ENCODE results near the gene ZSCAN1.
"Not testable (repeated sequence)": the region's sequence is repeated elsewhere in the genome, so short reads cannot be mapped to it uniquely, and the experiment has no call there.

The ZSCAN1 gene, protein sequence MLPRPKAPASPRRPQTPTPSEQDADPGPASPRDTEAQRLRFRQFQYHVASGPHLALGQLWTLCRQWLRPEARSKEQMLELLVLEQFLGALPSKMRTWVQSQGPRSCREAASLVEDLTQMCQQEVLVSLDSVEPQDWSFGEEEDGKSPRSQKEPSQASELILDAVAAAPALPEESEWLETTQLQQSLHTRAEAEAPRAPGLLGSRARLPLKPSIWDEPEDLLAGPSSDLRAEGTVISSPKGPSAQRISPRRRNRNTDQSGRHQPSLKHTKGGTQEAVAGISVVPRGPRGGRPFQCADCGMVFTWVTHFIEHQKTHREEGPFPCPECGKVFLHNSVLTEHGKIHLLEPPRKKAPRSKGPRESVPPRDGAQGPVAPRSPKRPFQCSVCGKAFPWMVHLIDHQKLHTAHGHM

DNA sequence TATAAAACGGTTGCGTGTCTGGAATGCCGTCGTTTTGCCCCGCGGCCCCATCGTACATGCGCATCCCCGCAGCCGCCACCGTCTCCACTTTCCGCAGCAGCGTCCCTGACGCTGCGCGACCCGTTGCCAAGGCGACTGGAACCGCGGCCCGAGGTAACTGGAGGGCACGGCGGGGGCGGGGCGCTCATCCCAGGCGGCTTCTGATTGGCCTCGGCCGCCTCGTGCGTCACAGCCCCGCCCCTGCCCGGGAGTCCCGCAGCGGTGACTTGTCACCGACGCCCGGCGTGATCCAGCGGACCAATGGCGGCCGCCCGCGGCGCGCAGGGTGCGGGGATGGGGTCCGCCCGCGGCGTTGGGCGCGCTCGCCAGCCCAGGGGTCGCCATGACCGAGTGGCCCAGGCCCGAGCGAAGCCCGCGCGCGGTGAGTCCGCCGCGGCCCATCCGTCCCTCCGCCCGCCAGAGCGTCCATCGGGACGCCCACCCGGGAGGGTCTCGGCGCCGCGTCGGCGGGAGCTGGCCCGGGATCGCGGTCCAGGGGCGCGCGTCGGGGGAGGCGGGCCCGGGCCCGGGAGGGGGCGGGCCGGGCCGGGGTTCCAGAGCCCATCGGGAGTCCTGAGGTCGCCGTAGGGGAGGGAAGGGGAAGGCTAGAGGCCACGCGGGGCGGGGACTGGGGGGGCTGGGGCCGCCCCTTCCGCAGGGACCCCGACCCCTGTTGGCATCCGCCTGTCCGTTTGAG, at the start of gene ZSCAN1:
TSS of gene ZSCAN1 (plus strand) at position 285 of the 736 bp plus-strand sequence. CDS start 3,812 bp downstream, outside the sequence.
- Histone ChIP-seq H3K4me1 (ENCODE audit: control insufficient read depth in 2 of 2, insufficient read depth in 2 of 2, low read length in 2 of 2) (no peaks in the 10 kb centered on the region), H3K27me3 (ENCODE audit: control insufficient read depth in 2 of 2, insufficient read depth in 2 of 2, low read length in 2 of 2) (no peaks in the 10 kb centered on the region), H3K4me3 (ENCODE audit: low read length in 2 of 2) (peak within 1 kb of the TSS in 1 of 2 donors; percentile 22), H3K27ac (ENCODE audit: low read depth in 2 of 2, low read length in 2 of 2) (no peak within 1 kb of the TSS), H3K9ac (ENCODE audit: low read depth in 1 of 2, low read length in 2 of 2) (no peak within 1 kb of the TSS), H3K36me3 (ENCODE audit: control insufficient read depth in 2 of 2, insufficient read depth in 2 of 2, low read length in 2 of 2) (no peaks in the 10 kb centered on the region), H3K9me3 (ENCODE audit: control insufficient read depth in 2 of 2, low read length in 2 of 2) (peaks cover 0 to 3% of the 10 kb centered on the region in 2 donors)

DNA sequence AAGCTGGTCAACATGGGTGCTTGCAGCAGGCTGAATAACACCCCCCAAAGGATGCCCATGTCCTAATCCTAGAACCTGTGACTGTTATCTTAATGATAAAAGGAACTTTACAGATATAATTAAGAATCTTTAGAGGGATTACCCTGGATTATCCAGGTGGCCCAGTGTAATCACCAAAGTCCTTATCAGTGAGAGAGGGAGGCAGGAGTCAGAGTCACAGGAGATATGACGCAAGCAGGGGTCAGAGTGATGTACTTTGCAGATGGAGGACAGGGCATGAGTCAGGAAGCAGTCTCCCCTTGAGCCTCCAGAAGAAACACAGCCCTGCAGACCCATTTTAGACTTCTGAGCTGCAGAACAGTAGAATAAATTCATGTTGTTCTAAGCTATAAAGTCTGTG, 41.0 kb upstream of the ZSCAN1 start:
- Histone ChIP-seq H3K9me3 (ENCODE audit: control insufficient read depth in 2 of 2, low read length in 2 of 2) (peaks cover 56 to 62% of the 10 kb centered on the region in 2 donors), H3K27me3 (ENCODE audit: control insufficient read depth in 2 of 2, insufficient read depth in 2 of 2, low read length in 2 of 2) (no peaks in the 10 kb centered on the region), H3K36me3 (ENCODE audit: control insufficient read depth in 2 of 2, insufficient read depth in 2 of 2, low read length in 2 of 2) (peaks cover 43 to 58% of the 10 kb centered on the region in 2 donors), H3K4me1 (ENCODE audit: control insufficient read depth in 2 of 2, insufficient read depth in 2 of 2, low read length in 2 of 2) (no peaks in the 10 kb centered on the region), H3K4me3 (ENCODE audit: low read length in 2 of 2) (no peak overlapping the region), H3K27ac (ENCODE audit: low read depth in 2 of 2, low read length in 2 of 2) (no peak overlapping the region), H3K9ac (ENCODE audit: low read depth in 1 of 2, low read length in 2 of 2) (no peak overlapping the region)

DNA sequence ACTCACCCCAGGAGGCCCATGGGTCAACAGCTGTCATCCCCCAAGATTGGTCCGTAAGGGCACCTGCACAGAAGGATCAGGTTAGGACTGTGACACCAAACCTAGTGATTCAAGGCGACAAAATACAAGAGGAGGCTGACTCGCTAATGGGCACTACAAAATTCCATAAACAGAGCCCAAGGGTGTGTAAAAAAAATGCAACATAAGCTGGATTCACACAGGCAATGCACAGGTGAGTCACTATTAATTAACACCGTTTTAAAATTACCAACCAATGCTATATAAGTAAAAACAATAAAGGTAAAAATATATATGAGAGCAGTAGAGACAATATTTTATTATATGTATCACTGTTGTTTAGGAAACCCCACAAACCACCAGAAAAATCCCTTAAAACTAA, 33.1 kb upstream of the ZSCAN1 start:
- no peak overlapping the region for H3K9ac ChIP-seq (ENCODE audit: low read depth in 1 of 2, low read length in 2 of 2)
- peaks cover 28 to 29% of the 10 kb centered on the region in 2 donors for H3K9me3 ChIP-seq (ENCODE audit: control insufficient read depth in 2 of 2, low read length in 2 of 2)
- peaks cover 6 to 11% of the 10 kb centered on the region in 2 donors for H3K4me1 ChIP-seq (ENCODE audit: control insufficient read depth in 2 of 2, insufficient read depth in 2 of 2, low read length in 2 of 2)
- peaks cover 35 to 45% of the 10 kb centered on the region in 2 donors for H3K36me3 ChIP-seq (ENCODE audit: control insufficient read depth in 2 of 2, insufficient read depth in 2 of 2, low read length in 2 of 2)
- H3K4me3 ChIP-seq (ENCODE audit: low read length in 2 of 2), result peak overlapping the region in 1 of 2 donors; percentile 14
- no peaks in the 10 kb centered on the region for H3K27me3 ChIP-seq (ENCODE audit: control insufficient read depth in 2 of 2, insufficient read depth in 2 of 2, low read length in 2 of 2)
- H3K27ac ChIP-seq (ENCODE audit: low read depth in 2 of 2, low read length in 2 of 2), result no peak overlapping the region

DNA sequence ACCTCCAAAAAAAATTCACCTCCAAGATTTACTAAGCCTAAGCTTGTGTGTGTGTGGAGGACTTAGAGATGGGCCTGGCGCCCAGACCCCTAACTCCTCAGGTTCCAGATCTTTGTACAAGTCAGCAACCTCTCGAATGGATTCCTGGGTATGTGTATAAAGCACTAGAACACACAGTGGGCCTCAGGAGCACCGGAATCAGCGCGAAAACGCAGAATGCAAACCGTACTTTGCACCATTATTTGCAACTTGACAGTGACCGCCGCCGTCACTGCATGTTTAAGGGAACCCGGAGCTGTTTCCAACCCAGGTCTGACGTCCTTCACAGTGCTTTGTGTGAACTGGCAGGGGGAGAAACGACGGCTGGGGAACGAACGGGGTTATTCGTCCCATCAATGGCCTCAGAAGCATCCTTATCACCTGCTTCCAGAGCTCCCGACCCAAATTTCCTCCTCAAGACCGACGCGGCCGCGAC, 31.9 kb upstream of the ZSCAN1 start:
- H3K4me3 ChIP-seq (ENCODE audit: low read length in 2 of 2), result peak overlapping the region; percentile 87 to 91
- H3K9me3 ChIP-seq (ENCODE audit: control insufficient read depth in 2 of 2, low read length in 2 of 2), result peaks cover 22 to 25% of the 10 kb centered on the region in 2 donors
- H3K36me3 ChIP-seq (ENCODE audit: control insufficient read depth in 2 of 2, insufficient read depth in 2 of 2, low read length in 2 of 2), result peaks cover 38 to 40% of the 10 kb centered on the region in 2 donors

DNA sequence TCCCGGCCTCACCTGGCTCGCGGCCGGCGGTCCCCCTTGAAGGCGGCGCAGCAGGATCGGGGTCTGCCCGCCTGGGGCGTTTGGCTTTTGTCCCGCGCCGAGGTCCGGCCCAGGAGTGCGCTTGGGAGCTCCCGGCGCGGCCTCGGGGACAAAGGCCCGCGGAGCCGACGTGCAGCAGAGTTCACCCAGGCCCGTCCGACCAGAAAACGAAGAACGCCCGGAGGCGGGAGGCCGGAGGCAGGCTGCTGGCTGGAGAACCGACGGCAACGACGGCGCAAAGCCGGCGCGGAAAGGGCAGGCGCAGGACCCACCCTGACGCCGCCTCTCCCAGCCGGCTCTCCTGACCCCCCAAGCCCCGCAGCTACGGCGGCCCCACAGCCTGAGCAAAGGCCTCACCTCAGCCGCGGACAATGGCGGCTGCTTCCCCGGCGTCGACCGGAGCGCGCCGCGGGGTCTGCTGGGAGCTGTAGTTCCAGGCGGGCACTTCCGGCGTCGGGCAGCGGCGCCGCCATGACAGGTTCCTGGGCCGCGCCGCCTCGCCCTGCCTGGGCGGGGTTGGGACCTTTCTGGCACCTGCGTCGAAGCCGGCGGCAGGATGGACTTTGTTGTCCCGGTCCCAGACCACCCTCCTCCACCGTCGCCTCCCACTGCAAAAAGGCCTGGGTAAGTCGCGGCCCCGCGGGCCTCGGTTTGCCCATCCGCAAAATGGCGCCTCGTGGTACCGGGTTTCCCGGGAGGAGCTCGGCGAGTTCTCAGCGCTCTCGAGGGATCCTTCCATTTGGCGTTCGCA, 31.2 kb upstream of the ZSCAN1 start, which contains the start of gene ZNF606:
TSS of gene ZNF606 (minus strand) at position 437 of the 790 bp plus-strand sequence. CDS start 1,501 bp downstream, outside the sequence.
- Histone ChIP-seq H3K36me3 (ENCODE audit: control insufficient read depth in 2 of 2, insufficient read depth in 2 of 2, low read length in 2 of 2) (peaks cover 35 to 37% of the 10 kb centered on the region in 2 donors), H3K27me3 (ENCODE audit: control insufficient read depth in 2 of 2, insufficient read depth in 2 of 2, low read length in 2 of 2) (no peaks in the 10 kb centered on the region), H3K9me3 (ENCODE audit: control insufficient read depth in 2 of 2, low read length in 2 of 2) (peaks cover 19 to 24% of the 10 kb centered on the region in 2 donors), H3K27ac (ENCODE audit: low read depth in 2 of 2, low read length in 2 of 2) (peak within 1 kb of the TSS; percentile 88 to 89), H3K4me1 (ENCODE audit: control insufficient read depth in 2 of 2, insufficient read depth in 2 of 2, low read length in 2 of 2) (peaks cover 6 to 11% of the 10 kb centered on the region in 2 donors), H3K4me3 (ENCODE audit: low read length in 2 of 2) (peak within 1 kb of the TSS; percentile 87 to 91), H3K9ac (ENCODE audit: low read depth in 1 of 2, low read length in 2 of 2) (peak within 1 kb of the TSS; percentile 88 to 94)

More for the DNA sequence above, 31.9 kb upstream of the ZSCAN1 start:
- Histone ChIP-seq H3K27me3 (ENCODE audit: control insufficient read depth in 2 of 2, insufficient read depth in 2 of 2, low read length in 2 of 2) (no peaks in the 10 kb centered on the region), H3K27ac (ENCODE audit: low read depth in 2 of 2, low read length in 2 of 2) (peak overlapping the region; percentile 88 to 89), H3K9ac (ENCODE audit: low read depth in 1 of 2, low read length in 2 of 2) (peak overlapping the region; percentile 88 to 94), H3K4me1 (ENCODE audit: control insufficient read depth in 2 of 2, insufficient read depth in 2 of 2, low read length in 2 of 2) (peaks cover 6 to 11% of the 10 kb centered on the region in 2 donors)

DNA sequence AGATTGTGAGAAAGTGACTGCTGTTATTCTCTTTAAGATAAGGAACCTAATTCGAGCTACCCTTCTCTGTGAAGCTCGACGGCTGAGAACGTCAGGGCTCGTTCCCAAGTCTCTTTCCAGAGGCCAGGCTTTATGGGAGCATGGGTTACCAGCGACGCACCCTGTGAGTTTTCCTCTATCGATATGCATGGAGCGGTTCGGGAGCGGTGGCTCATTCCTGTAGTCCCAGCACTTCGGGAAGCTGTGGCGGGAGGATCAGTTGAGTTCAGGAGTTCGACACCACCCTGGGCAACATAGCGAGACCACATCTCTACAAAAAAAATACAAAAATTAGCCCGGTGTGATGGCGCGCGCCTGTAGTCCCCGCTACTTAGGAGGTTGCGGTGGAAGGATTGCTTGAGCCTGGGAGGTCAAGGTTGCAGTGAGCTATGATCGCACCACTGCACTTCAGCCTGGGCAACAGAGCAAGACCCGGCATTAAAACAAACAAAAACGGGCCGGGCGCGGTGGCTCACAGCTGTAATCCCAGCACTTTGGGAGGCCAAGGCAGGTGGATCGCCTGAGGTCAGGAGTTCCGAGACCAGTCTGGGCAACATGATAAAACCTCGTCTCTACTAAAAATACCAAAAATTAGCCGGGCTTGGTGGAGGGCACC, 30.5 kb upstream of the ZSCAN1 start:
- Histone ChIP-seq H3K27me3 (ENCODE audit: control insufficient read depth in 2 of 2, insufficient read depth in 2 of 2, low read length in 2 of 2) (no peaks in the 10 kb centered on the region), H3K9me3 (ENCODE audit: control insufficient read depth in 2 of 2, low read length in 2 of 2) (peaks cover 16 to 24% of the 10 kb centered on the region in 2 donors), H3K36me3 (ENCODE audit: control insufficient read depth in 2 of 2, insufficient read depth in 2 of 2, low read length in 2 of 2) (peaks cover 31 to 33% of the 10 kb centered on the region in 2 donors), H3K9ac (ENCODE audit: low read depth in 1 of 2, low read length in 2 of 2) (peak overlapping the region; percentile 88 to 94), H3K4me1 (ENCODE audit: control insufficient read depth in 2 of 2, insufficient read depth in 2 of 2, low read length in 2 of 2) (peaks cover 6 to 11% of the 10 kb centered on the region in 2 donors), H3K27ac (ENCODE audit: low read depth in 2 of 2, low read length in 2 of 2) (peak overlapping the region; percentile 88 to 89), H3K4me3 (ENCODE audit: low read length in 2 of 2) (peak overlapping the region; percentile 87 to 91)

DNA sequence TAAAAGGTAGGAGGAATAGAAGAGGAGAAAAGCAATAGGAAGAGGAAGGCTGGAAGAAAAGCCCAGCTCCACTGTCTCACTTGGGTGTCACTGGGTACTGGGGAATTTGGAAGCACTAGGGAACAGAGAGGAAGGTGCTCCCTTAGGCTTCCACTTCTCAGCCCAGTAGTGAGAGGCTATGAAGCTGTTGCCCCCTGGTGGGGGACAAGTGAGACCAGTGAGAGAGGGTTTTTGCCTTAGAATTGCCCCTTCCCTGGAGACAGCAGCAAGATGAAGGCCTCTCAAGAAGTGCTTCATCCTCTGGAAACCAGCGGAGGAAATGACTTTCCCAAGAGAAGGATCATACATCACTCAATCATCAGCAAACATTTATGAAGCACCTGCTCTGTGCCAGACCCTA, 26.5 kb upstream of the ZSCAN1 start:
- Histone ChIP-seq H3K4me1 (ENCODE audit: control insufficient read depth in 2 of 2, insufficient read depth in 2 of 2, low read length in 2 of 2) (peaks cover 5 to 6% of the 10 kb centered on the region in 2 donors), H3K9ac (ENCODE audit: low read depth in 1 of 2, low read length in 2 of 2) (no peak overlapping the region), H3K27ac (ENCODE audit: low read depth in 2 of 2, low read length in 2 of 2) (no peak overlapping the region), H3K9me3 (ENCODE audit: control insufficient read depth in 2 of 2, low read length in 2 of 2) (peaks cover 9 to 13% of the 10 kb centered on the region in 2 donors), H3K36me3 (ENCODE audit: control insufficient read depth in 2 of 2, insufficient read depth in 2 of 2, low read length in 2 of 2) (peaks cover 9 to 11% of the 10 kb centered on the region in 2 donors), H3K4me3 (ENCODE audit: low read length in 2 of 2) (no peak overlapping the region), H3K27me3 (ENCODE audit: control insufficient read depth in 2 of 2, insufficient read depth in 2 of 2, low read length in 2 of 2) (no peaks in the 10 kb centered on the region)

DNA sequence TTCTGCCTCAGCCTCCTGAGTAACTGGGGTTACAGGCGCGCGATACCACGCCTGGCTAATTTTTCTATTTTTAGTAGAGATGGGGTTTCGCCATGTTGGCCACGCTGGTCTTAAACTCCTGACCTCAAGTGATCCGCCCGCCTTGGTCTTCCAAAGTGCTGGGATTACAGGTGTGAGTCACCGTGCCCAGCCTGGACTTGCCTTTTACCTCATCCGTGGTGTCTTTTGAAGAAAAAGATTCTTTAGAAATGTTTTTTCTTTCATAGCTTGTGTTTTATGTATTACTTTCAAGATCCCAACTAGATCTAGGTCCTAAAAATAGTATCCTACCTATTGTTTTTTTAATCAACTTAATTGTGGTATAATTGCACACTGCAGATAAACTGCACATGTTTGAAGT, 24.9 kb upstream of the ZSCAN1 start:
- Histone ChIP-seq H3K4me3 (ENCODE audit: low read length in 2 of 2) (peak overlapping the region in 1 of 2 donors; percentile 72), H3K36me3 (ENCODE audit: control insufficient read depth in 2 of 2, insufficient read depth in 2 of 2, low read length in 2 of 2) (peaks cover 9 to 11% of the 10 kb centered on the region in 2 donors), H3K9me3 (ENCODE audit: control insufficient read depth in 2 of 2, low read length in 2 of 2) (peaks cover 7 to 14% of the 10 kb centered on the region in 2 donors)
- H3K4me1 ChIP-seq (ENCODE audit: control insufficient read depth in 2 of 2, insufficient read depth in 2 of 2, low read length in 2 of 2); H3K27ac ChIP-seq (ENCODE audit: low read depth in 2 of 2, low read length in 2 of 2); H3K27me3 ChIP-seq (ENCODE audit: control insufficient read depth in 2 of 2, insufficient read depth in 2 of 2, low read length in 2 of 2); H3K9ac ChIP-seq (ENCODE audit: low read depth in 1 of 2, low read length in 2 of 2): not testable (repeated sequence)

DNA sequence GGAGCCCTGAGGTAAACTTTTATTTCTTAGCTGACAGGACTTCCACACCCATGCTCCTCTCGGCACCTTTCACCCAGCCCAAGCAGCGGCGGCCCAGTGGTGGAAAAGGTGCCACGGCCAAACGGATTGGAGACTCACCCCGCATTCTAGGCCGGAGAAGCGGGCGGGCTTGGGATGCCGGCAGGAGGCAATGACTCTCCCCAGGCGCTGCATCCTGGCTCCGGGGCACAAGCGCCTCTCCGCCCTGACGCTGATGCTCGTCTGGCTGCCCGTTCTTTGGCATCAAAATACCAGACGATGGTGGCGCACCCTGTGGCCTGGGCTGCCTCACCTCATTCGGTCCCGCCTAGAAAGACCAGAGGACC, 24.5 kb upstream of the ZSCAN1 start:
- Histone ChIP-seq H3K36me3 (ENCODE audit: control insufficient read depth in 2 of 2, insufficient read depth in 2 of 2, low read length in 2 of 2) (peaks cover 5 to 9% of the 10 kb centered on the region in 2 donors), H3K4me3 (ENCODE audit: low read length in 2 of 2) (peak overlapping the region; percentile 72 to 75), H3K9ac (ENCODE audit: low read depth in 1 of 2, low read length in 2 of 2) (peak overlapping the region in 1 of 2 donors; percentile 51), H3K9me3 (ENCODE audit: control insufficient read depth in 2 of 2, low read length in 2 of 2) (peaks cover 3 to 12% of the 10 kb centered on the region in 2 donors), H3K27ac (ENCODE audit: low read depth in 2 of 2, low read length in 2 of 2) (peak overlapping the region in 1 of 2 donors; percentile 43), H3K4me1 (ENCODE audit: control insufficient read depth in 2 of 2, insufficient read depth in 2 of 2, low read length in 2 of 2) (peaks cover 0 to 6% of the 10 kb centered on the region in 2 donors), H3K27me3 (ENCODE audit: control insufficient read depth in 2 of 2, insufficient read depth in 2 of 2, low read length in 2 of 2) (no peaks in the 10 kb centered on the region)
